Osteoblast (primary cell): ENCODE measurements around the gene AMFR. TPM values are rescaled to one million over a fixed set of nuclear protein-coding genes. Genes with fewer than 3 reads are reported as not detected.

Experiments used
- DNase-seq: peaks from one replicate; pipeline ENCODE4 v3.0.0; 2011; ENCODE audit warnings: low spot score, mixed read lengths; ENCODE audit not compliant: insufficient read length; ENCODE audit errors: missing footprints
- H2AFZ ChIP-seq: 2 replicates; pipeline ENCODE4 v1.6.0; 2011; ENCODE audit warnings: mild to moderate bottlenecking, low read length
- H3K27ac ChIP-seq: 2 replicates; pipeline ENCODE4 v1.5.1; 2011; ENCODE audit warnings: mild to moderate bottlenecking, low read depth, low read length, moderate library complexity
- H3K27me3 ChIP-seq: 2 replicates; pipeline ENCODE4 v1.6.0; 2012; ENCODE audit warnings: mild to moderate bottlenecking, control low read depth, inconsistent platforms, low read length, moderate library complexity; ENCODE audit not compliant: insufficient read depth
- H3K36me3 ChIP-seq: 2 replicates; pipeline ENCODE4 v1.5.1; 2011; ENCODE audit warnings: mild to moderate bottlenecking, low read length, control low read depth, moderate library complexity; ENCODE audit not compliant: insufficient read depth
- H3K4me1 ChIP-seq: 2 replicates; pipeline ENCODE4 v1.5.1; 2011; ENCODE audit warnings: mild to moderate bottlenecking, low read length, control low read depth, moderate library complexity; ENCODE audit not compliant: insufficient read depth
- H3K4me2 ChIP-seq: 2 replicates; pipeline ENCODE4 v1.6.0; 2011; ENCODE audit warnings: mild to moderate bottlenecking, low read length; ENCODE audit not compliant: insufficient read depth
- H3K4me3 ChIP-seq: fragments of 200-600 bp; sonication (generic); 3 replicates; pipeline ENCODE4 v1.5.1; 2012; ENCODE audit warnings: mild to moderate bottlenecking, low read length, inconsistent platforms; ENCODE audit not compliant: insufficient read depth
- H3K79me2 ChIP-seq: 2 replicates; pipeline ENCODE4 v1.6.0; 2012; ENCODE audit warnings: mild to moderate bottlenecking, low read length, control low read depth, inconsistent platforms; ENCODE audit not compliant: insufficient read depth
- H3K9me3 ChIP-seq: 2 replicates; pipeline ENCODE4 v1.5.1; 2011; ENCODE audit warnings: low read depth, low read length, control low read depth
- H4K20me1 ChIP-seq: 2 replicates; pipeline ENCODE4 v1.6.0; 2012; ENCODE audit warnings: mild to moderate bottlenecking, low read length, control low read depth; ENCODE audit not compliant: insufficient read depth
- CTCF ChIP-seq: IDR thresholded peaks from 2 replicates; pipeline ENCODE4 v1.5.1; 2011; ENCODE audit warnings: mild to moderate bottlenecking, low read depth, low read length, moderate library complexity; ENCODE audit errors: extremely low read depth
- total RNA-seq: library from RNA; depleted of rRNA; stranded (reverse); fragments of >200 nt; gene quantifications from 2 replicates; pipeline ENCODE4 v1.2.3, GENCODE V29; 2012

Gene AMFR
- total RNA-seq, 1 donor: 339 TPM

- Histone ChIP-seq H4K20me1 (no peaks in the 10 kb centered on the region), H3K4me2 (no peak overlapping the region), H3K4me3 (no peak overlapping the region), H3K27me3 (no peaks in the 10 kb centered on the region), H3K79me2 (no peaks in the 10 kb centered on the region), H2AFZ (no peak overlapping the region), H3K27ac (no peak overlapping the region), H3K9me3 (no peaks in the 10 kb centered on the region), H3K36me3 (no peaks in the 10 kb centered on the region), H3K4me1 (peaks cover 12% of the 10 kb centered on the region)
- peak; percentile 76 for DNase-seq
- TF ChIP-seq CTCF: no peak
Observed at GRCh38 chr16:56354016-56354415, 71.3 kb downstream of the AMFR start.

DNA sequence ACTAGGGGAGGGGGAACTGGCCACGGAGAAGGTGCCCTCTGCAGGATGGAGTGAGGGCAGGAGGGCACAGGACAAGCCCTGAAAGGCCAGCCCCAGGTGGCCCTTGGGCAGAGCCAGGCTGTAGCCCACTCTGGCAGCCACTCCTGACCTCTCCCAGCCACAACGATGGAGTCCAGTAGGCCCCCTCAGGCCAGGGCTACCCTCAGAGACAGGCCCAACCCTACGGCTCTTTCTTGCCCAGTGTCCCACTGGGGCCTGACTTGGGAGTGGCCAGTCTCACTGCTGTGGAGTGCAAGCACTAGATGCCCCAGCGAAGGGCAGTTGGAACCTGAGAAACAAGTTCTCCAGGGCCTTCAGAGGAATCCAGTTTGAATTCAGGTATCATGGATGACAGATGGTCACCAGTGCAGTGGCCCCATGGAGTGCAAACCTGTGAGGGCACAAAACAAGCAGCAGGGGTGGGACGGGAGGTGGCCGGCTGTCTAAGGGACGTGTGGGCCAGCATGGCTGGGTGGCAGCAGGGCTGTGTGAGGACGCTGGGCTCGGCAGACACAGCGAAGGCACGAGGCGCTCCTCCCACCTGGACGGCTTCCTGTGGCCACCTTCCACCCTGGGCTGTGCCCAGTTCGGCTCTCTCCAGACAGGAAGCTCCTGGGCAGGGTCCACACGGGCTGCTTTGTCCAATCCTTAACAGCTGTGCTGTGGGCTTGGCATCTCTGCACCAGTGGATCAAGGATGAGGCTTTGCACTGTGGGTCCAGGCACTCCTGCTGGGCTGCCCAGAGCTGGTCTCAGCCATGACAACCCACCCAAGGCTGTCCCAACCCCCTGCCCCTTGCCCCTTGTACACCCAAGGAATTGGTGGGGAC lies 72.1 kb downstream of the AMFR start:
- TF ChIP-seq CTCF: no peak
- Histone ChIP-seq H3K27ac (no peak overlapping the region), H3K9me3 (no peaks in the 10 kb centered on the region), H3K36me3 (no peaks in the 10 kb centered on the region), H3K4me3 (no peak overlapping the region), H2AFZ (no peak overlapping the region), H3K27me3 (no peaks in the 10 kb centered on the region), H3K4me1 (peaks cover 12% of the 10 kb centered on the region), H4K20me1 (no peaks in the 10 kb centered on the region), H3K79me2 (no peaks in the 10 kb centered on the region), H3K4me2 (no peak overlapping the region)
- DNase-seq: peak; percentile 56

DNA sequence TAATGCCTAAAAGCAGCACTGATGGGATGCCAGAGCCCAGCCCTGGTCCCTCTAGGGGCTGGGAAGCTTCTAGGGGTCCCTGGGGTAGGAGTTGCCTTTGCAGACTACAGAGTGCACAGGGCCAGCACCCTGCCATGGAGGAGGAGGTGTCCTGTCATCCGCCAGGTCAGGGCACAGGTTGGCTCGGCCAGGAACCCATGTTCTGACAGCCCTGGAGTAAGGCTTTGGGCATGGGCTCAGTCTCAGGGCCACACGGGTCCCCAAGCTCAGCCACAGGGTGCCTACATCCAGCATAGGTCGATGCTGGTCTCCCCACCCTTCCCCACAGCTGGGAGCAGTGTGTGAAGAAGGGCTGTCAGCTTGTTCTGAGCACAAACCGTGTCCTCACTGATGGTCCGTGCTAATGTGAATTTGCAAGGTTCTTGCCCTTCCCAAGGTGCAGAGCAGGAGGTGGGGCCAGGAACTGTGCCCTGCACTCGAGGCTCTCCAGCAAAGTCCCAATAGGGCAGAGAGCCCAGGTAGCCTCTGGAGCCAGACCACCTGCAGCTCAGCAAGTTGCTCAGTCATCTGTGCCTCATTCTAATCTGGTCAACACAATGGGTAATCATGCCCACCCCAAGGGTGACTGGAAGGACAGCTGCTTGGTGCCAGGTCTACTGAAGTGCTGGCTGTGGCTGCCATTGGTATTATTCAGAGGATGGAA lies 72.8 kb downstream of the AMFR start:
- H3K4me3 ChIP-seq: no peak overlapping the region
- no peaks in the 10 kb centered on the region for H3K9me3 ChIP-seq
- no peak overlapping the region for H3K27ac ChIP-seq
- no peaks in the 10 kb centered on the region for H4K20me1 ChIP-seq
- no peak overlapping the region for H3K4me2 ChIP-seq
- H3K36me3 ChIP-seq: no peaks in the 10 kb centered on the region
- no peaks in the 10 kb centered on the region for H3K79me2 ChIP-seq
- H2AFZ ChIP-seq: no peak overlapping the region
- H3K27me3 ChIP-seq: no peaks in the 10 kb centered on the region
- no peak for TF ChIP-seq CTCF
- peaks cover 7% of the 10 kb centered on the region for H3K4me1 ChIP-seq
- DNase-seq: peak; percentile 85

- Histone ChIP-seq H3K4me1 (peaks cover 4% of the 10 kb centered on the region), H3K9me3 (no peaks in the 10 kb centered on the region), H4K20me1 (no peaks in the 10 kb centered on the region), H3K4me3 (no peak overlapping the region), H3K27ac (no peak overlapping the region), H3K36me3 (no peaks in the 10 kb centered on the region), H2AFZ (no peak overlapping the region), H3K4me2 (no peak overlapping the region), H3K27me3 (no peaks in the 10 kb centered on the region), H3K79me2 (no peaks in the 10 kb centered on the region)
- peak; percentile 70 for DNase-seq
- no peak for TF ChIP-seq CTCF
Observed at GRCh38 chr16:56351481-56351880, 73.9 kb downstream of the AMFR start.
